GM21717 (cell line): ENCODE data around the gene EIF3I.

ENCODE experiments used
- ATAC-seq: cut with Tn5 transposase; IDR thresholded peaks from one replicate; pipeline ENCODE4 v1.9.1; 2021; ENCODE audit warnings: mild to moderate bottlenecking, moderate library complexity; ENCODE audit not compliant: unreplicated experiment

Gene EIF3I

DNA sequence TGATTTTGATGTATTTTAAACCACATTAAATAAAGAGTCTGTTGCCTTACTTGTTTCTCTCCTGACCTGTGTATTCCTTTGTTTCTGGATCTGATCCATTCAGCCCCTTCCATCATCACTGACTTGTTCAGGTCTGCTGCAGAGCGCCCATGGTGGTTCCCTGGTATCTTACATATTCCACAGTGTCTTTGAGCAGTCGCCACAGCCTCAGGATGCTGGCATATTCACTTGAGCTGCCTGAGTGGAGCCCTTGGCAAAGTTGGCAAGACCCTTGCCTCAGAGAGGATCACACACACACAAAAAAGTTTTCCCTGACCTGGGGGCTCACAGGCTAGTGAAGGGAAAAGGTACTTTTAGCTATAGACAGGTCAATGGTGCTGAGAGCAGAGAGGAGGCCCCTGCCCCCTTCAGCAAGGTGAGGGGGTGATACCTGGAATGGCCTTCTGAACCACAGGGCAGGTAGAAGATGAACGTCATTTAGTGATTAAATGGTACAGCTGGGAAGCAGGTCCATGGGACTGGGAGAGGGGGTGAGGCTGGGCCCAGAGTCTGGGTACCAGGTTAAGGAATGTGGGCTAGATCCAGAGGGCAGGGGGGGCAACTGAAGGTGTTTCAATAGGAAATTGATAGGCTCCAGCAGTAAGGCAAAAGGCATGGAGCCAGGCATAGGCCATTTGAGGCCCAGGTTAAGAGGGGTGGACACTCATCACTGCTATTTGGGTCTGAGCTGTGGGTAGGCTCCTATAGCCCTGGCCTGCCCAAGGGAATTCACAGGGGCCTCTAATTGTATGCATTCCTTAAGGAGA, 23.8 kb upstream of the EIF3I start:
- ATAC-seq, result no peak

- no peak for ATAC-seq
Observed at GRCh38 chr1:32199043-32199716, 23.0 kb upstream of the EIF3I start.

DNA sequence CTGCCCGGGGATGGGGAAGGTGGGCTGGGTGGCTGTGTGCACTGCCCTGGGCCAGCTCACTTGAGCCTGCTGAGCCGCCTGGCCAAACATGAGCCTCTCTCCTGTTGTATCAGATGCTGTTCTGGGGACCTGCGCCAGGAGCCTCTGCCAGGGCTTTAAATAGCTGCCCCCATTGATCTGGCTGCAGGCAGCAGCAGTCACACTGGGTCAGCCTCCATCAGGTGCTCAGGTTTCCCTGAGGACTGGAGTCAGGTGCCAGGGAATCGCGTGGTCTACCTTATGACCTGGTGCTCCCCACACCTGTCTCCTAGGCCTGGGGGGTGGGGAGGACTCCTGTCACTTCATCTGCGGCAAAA, 22.5 kb upstream of the EIF3I start:
- ATAC-seq, result no peak

DNA sequence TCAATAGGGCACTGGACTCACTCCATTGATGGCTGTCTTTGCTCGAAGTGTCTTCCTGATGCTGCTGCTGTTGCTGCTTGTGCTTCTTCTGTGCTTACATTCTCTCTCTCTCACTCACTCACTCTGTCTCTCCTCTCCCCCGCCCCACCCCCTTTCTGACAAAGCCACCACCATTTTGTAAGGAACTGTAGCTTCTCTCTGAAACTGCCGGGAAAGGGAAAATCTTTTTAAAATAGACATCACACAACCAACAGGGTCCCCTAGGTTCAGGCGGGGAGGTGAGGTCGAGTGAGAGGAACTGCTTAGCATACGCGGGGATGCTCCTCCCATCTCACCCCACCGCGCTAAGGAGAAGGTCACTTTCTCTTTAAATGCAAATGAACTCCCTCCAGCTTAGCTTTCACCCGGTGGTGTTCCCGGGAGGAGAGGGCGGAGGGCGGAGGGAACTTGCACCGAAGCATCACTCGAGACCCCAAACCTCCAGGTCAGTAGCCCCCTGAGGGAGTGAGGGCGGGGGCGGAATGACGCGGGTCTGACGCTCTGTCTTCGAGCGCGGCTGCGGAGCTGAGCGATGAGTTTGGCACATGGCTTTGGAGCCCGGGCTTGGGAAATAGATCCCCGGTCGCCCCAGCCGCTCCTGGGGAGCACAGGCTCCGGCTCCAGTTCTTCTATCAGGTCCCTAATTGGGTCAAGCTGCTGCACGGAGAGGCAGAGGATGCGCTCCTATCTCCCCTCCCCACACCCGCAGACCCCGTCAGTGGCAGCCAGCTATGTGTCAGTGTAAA, 21.8 kb upstream of the EIF3I start, which contains the start of gene CCDC28B:
TSS of gene CCDC28B (plus strand) at position 370 of the 785 bp plus-strand sequence. CDS start 1,341 bp downstream, outside the sequence.
- ATAC-seq, result no peak

- peak; percentile 39 for ATAC-seq
Observed at GRCh38 chr1:32201011-32201855, 21.0 kb upstream of the EIF3I start.

- ATAC-seq, result no peak
Observed at GRCh38 chr1:32204943-32205361, 17.3 kb upstream of the EIF3I start.

DNA sequence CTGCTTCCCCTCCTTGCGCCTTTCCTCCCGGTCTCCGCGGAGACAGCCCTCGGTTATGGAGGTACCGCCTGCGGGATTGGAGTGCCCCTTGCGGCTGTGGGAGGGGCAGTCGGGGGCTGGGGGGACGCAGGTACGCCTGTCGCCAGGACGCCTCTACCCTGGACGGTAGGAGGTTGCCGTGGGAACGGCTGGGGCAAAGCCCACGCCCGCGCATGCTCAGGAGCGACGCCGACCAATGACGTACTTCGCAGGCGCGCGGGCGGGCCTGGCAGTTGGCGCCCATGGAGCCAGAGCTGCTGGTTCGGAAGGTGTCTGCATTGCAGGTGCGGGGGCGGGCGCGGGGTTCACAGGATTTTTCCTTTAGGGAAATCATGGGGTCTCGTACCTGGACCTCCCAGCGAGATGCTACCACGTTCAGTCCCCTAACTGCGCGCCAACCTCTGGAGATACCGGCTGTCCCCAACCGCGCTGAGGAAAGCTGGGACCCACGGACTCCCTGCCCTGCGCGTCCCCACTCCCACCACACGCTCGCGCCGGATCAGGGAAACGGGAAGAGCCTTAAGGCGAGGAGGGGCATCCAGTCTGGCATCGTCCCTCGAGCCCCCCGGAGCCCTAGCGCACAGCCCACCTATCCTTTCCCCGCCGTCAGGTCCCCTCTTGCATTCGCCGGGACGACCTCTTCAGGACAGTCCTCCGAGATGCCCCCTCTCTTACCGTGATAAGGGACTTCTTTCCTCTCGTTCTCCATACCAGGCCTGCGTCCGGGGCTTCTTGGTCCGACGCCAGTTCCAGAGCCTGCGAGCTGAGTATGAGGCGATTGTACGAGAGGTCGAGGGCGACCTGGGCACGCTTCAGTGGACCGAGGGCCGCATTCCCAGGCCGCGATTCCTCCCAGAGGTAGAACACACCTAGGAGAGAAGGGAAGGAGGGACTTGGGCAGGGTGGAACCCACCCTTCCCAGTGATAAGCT, 16.5 kb upstream of the EIF3I start, which contains the start of gene IQCC:
TSS of gene IQCC (plus strand) at position 271 of the 970 bp plus-strand sequence. CDS start at position 282, 11 bp downstream.
- no peak for ATAC-seq

- no peak for ATAC-seq
Observed at GRCh38 chr1:32208469-32208868, 13.7 kb upstream of the EIF3I start.

GRCh38 chr1:32208891-32209328, 13.3 kb upstream of the EIF3I start, which contains the start of gene DCDC2B:
TSS of gene DCDC2B (plus strand) at chr1:32209089. CDS start at chr1:32209094, 5 bp downstream.
- no peak for ATAC-seq

DNA sequence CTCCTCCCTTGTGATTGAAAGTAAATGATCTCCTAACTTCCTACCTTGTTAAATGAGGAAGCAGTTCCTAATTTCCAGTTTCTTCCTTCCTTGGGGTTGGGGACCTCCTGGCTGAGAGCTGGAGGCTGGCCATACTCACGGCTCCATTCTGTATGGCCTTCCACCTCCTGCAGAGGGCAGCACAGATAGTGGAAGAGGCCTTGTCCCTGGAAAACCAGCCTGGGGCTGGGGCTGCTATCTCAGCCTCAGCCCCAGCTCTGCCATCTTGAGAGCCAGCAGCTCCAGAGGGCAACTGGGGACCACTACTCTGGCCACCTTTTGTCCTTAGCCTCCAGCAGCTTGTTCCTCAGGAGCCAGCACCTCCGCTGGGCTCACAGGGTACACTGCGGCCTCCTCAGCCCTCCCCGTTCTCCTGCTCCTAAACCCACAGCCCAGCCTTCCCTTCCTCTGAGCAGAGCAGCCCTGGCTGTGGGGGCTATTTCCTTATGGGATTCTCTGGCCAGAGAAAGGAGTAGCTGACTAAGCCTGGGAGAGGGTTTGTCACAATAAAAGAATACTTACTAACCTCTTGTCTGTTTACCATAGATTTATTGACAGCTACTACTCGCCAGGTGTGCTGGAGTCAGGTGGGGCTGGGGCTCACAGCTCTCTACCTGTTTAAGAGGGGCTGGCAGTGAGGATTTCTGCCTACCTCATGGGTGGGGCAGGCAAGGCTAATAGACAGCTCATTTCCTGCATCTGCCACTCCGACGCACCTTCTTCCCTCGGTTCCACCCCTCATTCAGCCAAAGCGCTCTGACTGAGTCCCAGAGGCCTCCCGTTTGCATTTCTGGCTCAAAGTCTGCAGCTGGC, 6.4 kb upstream of the EIF3I start:
- no peak for ATAC-seq

DNA sequence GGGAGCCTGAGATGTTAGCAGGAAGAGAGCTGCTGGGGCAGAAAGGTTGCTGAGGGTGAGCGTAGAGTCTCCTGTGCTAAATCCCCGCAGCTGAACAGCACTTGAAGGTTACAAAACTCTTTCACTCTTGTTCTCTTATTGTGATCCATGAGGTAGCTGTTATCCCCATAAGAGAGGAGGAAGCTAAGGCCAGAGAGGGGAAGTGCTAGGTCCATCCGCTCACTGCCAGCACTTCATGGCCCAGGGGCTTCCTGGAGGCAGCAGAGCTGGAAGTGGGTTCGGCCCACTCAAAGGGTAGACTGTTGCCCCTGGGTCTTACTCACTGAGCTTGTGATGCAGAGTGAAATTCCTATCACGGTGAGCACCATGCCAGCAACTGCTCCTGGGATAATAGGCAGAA, 5.6 kb upstream of the EIF3I start:
- ATAC-seq, result no peak

DNA sequence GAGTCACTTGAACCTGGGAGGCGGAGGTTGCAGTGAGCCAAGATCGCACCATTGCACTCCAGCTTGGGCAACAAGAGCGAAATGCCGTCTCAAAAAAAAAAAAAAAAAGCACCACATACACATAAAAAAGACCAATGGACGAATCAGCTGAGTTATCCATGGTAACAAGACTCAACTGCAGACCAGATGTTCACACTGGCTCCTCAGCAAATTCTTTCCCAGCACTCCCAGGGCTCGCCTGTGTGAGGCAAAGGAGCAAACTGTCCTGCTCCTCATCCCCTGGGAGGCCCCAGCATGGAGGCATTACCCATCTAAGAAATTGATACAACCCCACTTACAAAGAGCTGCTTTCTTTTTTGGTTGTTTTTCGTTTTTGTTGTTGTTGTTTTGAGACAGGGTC, 3.2 kb upstream of the EIF3I start:
- no peak for ATAC-seq

DNA sequence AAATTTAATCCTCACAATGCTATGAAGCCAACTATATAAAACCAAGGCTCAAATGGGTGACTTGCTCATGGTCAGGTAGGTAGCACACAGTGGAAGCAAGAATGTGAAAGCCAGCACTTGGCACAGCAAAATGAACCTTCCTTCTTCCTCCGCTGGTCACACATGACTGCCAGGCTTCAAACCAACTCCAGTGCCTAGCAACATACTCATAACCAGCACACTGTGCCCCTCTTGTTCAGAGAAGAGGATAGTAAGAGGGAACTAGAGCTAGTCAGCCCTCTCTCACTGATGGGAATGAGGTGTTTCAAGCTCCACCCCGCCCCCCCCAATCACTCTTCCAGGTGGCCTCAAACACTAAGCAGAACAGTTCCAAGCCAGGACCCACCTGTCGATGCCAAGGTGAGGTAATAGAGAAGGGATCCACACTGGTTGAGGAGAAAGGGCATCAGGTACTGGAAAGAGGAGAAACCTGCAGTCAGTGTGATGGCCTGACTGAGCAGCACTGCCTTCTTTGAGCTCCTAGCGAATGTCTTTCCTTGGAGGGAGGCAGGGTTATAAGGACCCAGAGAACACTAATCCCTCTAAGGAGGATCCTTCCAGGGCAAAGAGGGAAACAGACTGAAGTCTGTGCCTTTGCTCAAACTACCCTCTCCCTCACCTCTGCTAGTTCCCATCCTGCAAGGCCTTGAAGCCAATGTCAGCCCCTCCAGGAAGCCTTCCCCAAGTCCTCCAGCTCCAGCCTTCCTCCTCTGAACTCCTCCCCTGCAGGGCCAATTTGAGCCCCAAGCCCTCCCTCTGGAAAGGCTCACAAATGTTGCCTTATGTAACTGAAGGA, 1.2 kb upstream of the EIF3I start:
- ATAC-seq, result no peak

GRCh38 chr1:32221581-32221979, 627 bp upstream of the EIF3I start:
- peak; percentile 7 for ATAC-seq

GRCh38 chr1:32223683-32224082, 1.5 kb downstream of the EIF3I start:
- ATAC-seq, result no peak

DNA sequence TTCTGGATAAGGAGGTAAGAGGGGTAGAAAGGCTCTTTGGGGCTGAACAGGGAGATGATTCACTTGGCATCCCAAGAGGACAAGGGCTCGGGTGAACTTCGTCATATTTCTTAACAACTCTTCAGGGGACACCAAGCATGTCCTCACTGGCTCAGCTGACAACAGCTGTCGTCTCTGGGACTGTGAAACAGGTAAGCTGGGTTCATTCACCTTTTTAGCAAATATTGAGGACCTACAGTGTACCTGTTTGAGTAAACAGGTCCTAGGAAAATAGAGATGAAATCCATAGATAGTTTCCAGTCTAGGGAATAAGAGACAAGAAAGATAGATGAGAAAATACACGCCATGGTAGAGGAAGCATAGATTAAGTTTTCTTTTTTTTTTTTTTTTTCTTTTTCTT, 2.1 kb downstream of the EIF3I start:
- ATAC-seq, result no peak

GRCh38 chr1:32228771-32229170, 6.6 kb downstream of the EIF3I start:
- no peak for ATAC-seq
